Esophagus squamous epithelium (tissue), 4 donors: ENCODE results near the gene ANAPC16.

Experiments used
- CTCF ChIP-seq, 6 experiments: fragments of 450-650 bp in 4 of 6; fragments of 200-600 bp in 2 of 6; sonication (generic) in 2 of 6; IDR thresholded peaks; one replicate each; pipeline ENCODE4 v1.5.1; 2016 to 2019; ENCODE audit warnings: antibody characterized with exemption in 6 of 6, mild to moderate bottlenecking in 4 of 6, moderate library complexity in 4 of 6
- POLR2A ChIP-seq, 4 donors: fragments of 450-650 bp; IDR thresholded peaks; one replicate each; pipeline ENCODE4 v1.6.1; 2017; ENCODE audit warnings: antibody characterized with exemption in 4 of 4, mild to moderate bottlenecking in 4 of 4, moderate library complexity in 3 of 4

GRCh38 chr10:72273410-72274212 is 57.8 kb downstream of the ANAPC16 start, which contains the start of gene DDIT4:
- TF ChIP-seq CTCF (IDR thresholded peaks at IDR 0.05) (peak in 4 of 6 experiments; percentile 2 to 36 (median 24)), POLR2A (IDR thresholded peaks at IDR 0.05) (peak in 3 of 4 donors; percentile 100)
